ENCODE results near the gene PARD3.

Gene PARD3

GRCh38 chr10:34370126-34370525 lies 445.0 kb downstream of the PARD3 start:
- no peak overlapping the region for H2AFZ ChIP-seq (ENCODE audit: low read depth, low read length, severe bottlenecking)
- H3K4me3 ChIP-seq (ENCODE audit: insufficient read depth, low read length, poor library complexity, severe bottlenecking) = no peak overlapping the region
- H3K9me2 ChIP-seq (replicated peaks; ENCODE audit: insufficient read depth, low read length) = no peaks in the 10 kb centered on the region
- H3K9me3 ChIP-seq (ENCODE audit: insufficient read depth, low read length) = no peaks in the 10 kb centered on the region
- no peaks in the 10 kb centered on the region for H4K20me1 ChIP-seq (ENCODE audit: low read depth, low read length)
- H3K36me3 ChIP-seq (ENCODE audit: low read length) = no peaks in the 10 kb centered on the region
- H3K9ac ChIP-seq (ENCODE audit: low read length) = no peak overlapping the region
- H3K27ac ChIP-seq (ENCODE audit: low read depth, low read length) = no peak overlapping the region
- H3F3A ChIP-seq (ENCODE audit: insufficient read depth) = no peaks in the 10 kb centered on the region
- no peaks in the 10 kb centered on the region for H3K79me2 ChIP-seq (ENCODE audit: insufficient read depth, low read length)
- H3K27me3 ChIP-seq (ENCODE audit: low read length) = no peaks in the 10 kb centered on the region
- TF ChIP-seq EZH2phosphoT487 (conservative IDR thresholded peaks at IDR 0.05; ENCODE audit: low read length) (no peak), CTCF (IDR thresholded peaks at IDR 0.05; ENCODE audit: insufficient read depth, low read length, poor library complexity, severe bottlenecking) (no peak)
- no peak overlapping the region for H3K4me2 ChIP-seq (ENCODE audit: low read depth, low read length, poor library complexity, severe bottlenecking)

GRCh38 chr10:34369120-34369519 lies 446.0 kb downstream of the PARD3 start:
- Histone ChIP-seq H3K27me3 (ENCODE audit: low read length) (no peaks in the 10 kb centered on the region), H3K79me2 (ENCODE audit: insufficient read depth, low read length) (no peaks in the 10 kb centered on the region), H3K9ac (ENCODE audit: low read length) (no peak overlapping the region), H3K9me2 (replicated peaks; ENCODE audit: insufficient read depth, low read length) (no peaks in the 10 kb centered on the region), H3F3A (ENCODE audit: insufficient read depth) (no peaks in the 10 kb centered on the region), H3K9me3 (ENCODE audit: insufficient read depth, low read length) (no peaks in the 10 kb centered on the region), H3K36me3 (ENCODE audit: low read length) (no peaks in the 10 kb centered on the region), H3K27ac (ENCODE audit: low read depth, low read length) (no peak overlapping the region), H2AFZ (ENCODE audit: low read depth, low read length, severe bottlenecking) (no peak overlapping the region), H3K4me3 (ENCODE audit: insufficient read depth, low read length, poor library complexity, severe bottlenecking) (no peak overlapping the region), H4K20me1 (ENCODE audit: low read depth, low read length) (no peaks in the 10 kb centered on the region), H3K4me2 (ENCODE audit: low read depth, low read length, poor library complexity, severe bottlenecking) (no peak overlapping the region)
- TF ChIP-seq EZH2phosphoT487 (conservative IDR thresholded peaks at IDR 0.05; ENCODE audit: low read length) (no peak), CTCF (IDR thresholded peaks at IDR 0.05; ENCODE audit: insufficient read depth, low read length, poor library complexity, severe bottlenecking) (no peak)

GRCh38 chr10:34364253-34365037 lies 450.7 kb downstream of the PARD3 start:
- no peaks in the 10 kb centered on the region for H3K9me3 ChIP-seq (ENCODE audit: insufficient read depth, low read length)
- H3K36me3 ChIP-seq (ENCODE audit: low read length) = no peaks in the 10 kb centered on the region
- no peak overlapping the region for H3K9ac ChIP-seq (ENCODE audit: low read length)
- H4K20me1 ChIP-seq (ENCODE audit: low read depth, low read length) = no peaks in the 10 kb centered on the region
- no peaks in the 10 kb centered on the region for H3K79me2 ChIP-seq (ENCODE audit: insufficient read depth, low read length)
- no peak overlapping the region for H3K4me2 ChIP-seq (ENCODE audit: low read depth, low read length, poor library complexity, severe bottlenecking)
- no peaks in the 10 kb centered on the region for H3K9me2 ChIP-seq (replicated peaks; ENCODE audit: insufficient read depth, low read length)
- no peaks in the 10 kb centered on the region for H3K27me3 ChIP-seq (ENCODE audit: low read length)
- no peak overlapping the region for H3K4me3 ChIP-seq (ENCODE audit: insufficient read depth, low read length, poor library complexity, severe bottlenecking)
- H3K27ac ChIP-seq (ENCODE audit: low read depth, low read length) = no peak overlapping the region
- TF ChIP-seq EZH2phosphoT487 (conservative IDR thresholded peaks at IDR 0.05; ENCODE audit: low read length) = no peak
- no peak for TF ChIP-seq CTCF (IDR thresholded peaks at IDR 0.05; ENCODE audit: insufficient read depth, low read length, poor library complexity, severe bottlenecking)
- H2AFZ ChIP-seq (ENCODE audit: low read depth, low read length, severe bottlenecking) = no peak overlapping the region
- H3F3A ChIP-seq (ENCODE audit: insufficient read depth) = no peaks in the 10 kb centered on the region
